NCI-H1436 (cell line): ENCODE measurements around the gene SPRN.
"Not testable (repeated sequence)": the region's sequence is repeated elsewhere in the genome, so short reads cannot be mapped to it uniquely, and the experiment has no call there.

Source experiments
- DNase-seq: peaks from one replicate; lab custom pipeline; 2025; lab: John Stamatoyannopoulos, UW

SPRN gene

GRCh38 chr10:133456041-133456951 is 31.9 kb upstream of the SPRN start:
- no peak for DNase-seq

- DNase-seq = no peak
Observed at GRCh38 chr10:133455611-133456031, 31.2 kb upstream of the SPRN start.

GRCh38 chr10:133455196-133455595 is 30.8 kb upstream of the SPRN start:
- DNase-seq = no peak

- DNase-seq = no peak
Observed at GRCh38 chr10:133454204-133454893, 29.9 kb upstream of the SPRN start.

- peak; percentile 76 for DNase-seq
Observed at GRCh38 chr10:133453516-133454203, 29.2 kb upstream of the SPRN start, which contains the start of gene SCART1. Gene SCART1, plus strand, starts transcription at chr10:133453945. Its CDS starts 53 bp downstream, at chr10:133453998.

- DNase-seq = no peak
Observed at GRCh38 chr10:133452453-133452852, 28.0 kb upstream of the SPRN start.

GRCh38 chr10:133451346-133451745 is 26.9 kb upstream of the SPRN start:
- DNase-seq = no peak

- no peak for DNase-seq
Observed at GRCh38 chr10:133448120-133448519, 23.7 kb upstream of the SPRN start.

GRCh38 chr10:133446979-133447378 is 22.6 kb upstream of the SPRN start:
- no peak for DNase-seq

GRCh38 chr10:133445751-133446708 is 21.6 kb upstream of the SPRN start:
- DNase-seq = no peak

- no peak for DNase-seq
Observed at GRCh38 chr10:133445268-133445732, 20.9 kb upstream of the SPRN start.

- no peak for DNase-seq
Observed at GRCh38 chr10:133444342-133445267, 20.2 kb upstream of the SPRN start.

GRCh38 chr10:133442967-133443924 is 18.8 kb upstream of the SPRN start:
- no peak for DNase-seq

GRCh38 chr10:133442191-133442966 is 18.0 kb upstream of the SPRN start:
- DNase-seq = no peak

GRCh38 chr10:133441780-133442179 is 17.4 kb upstream of the SPRN start:
- no peak for DNase-seq

GRCh38 chr10:133441356-133441755 is 16.9 kb upstream of the SPRN start:
- DNase-seq = not testable (repeated sequence)

- DNase-seq = no peak
Observed at GRCh38 chr10:133440633-133441285, 16.3 kb upstream of the SPRN start.
